HUES48 (cell line): ENCODE data around the gene NKIRAS1.

Source experiments
- H3K27ac ChIP-seq: one replicate; pipeline ENCODE4 v1.7.0; 2013; ENCODE audit warnings: low read depth, low read length, inconsistent platforms
- H3K27me3 ChIP-seq: 2 replicates; pipeline ENCODE4 v1.6.1; 2013; ENCODE audit warnings: mild to moderate bottlenecking, low read length; ENCODE audit not compliant: control insufficient read depth, insufficient read depth
- H3K36me3 ChIP-seq: 2 replicates; pipeline ENCODE4 v1.6.1; 2013; ENCODE audit warnings: low read length; ENCODE audit not compliant: control insufficient read depth, insufficient read depth
- H3K4me1 ChIP-seq: 2 replicates; pipeline ENCODE4 v1.6.1; 2013; ENCODE audit warnings: mild to moderate bottlenecking, low read length; ENCODE audit not compliant: control insufficient read depth, insufficient read depth
- H3K4me3 ChIP-seq: 2 replicates; pipeline ENCODE4 v1.5.1; 2013; ENCODE audit warnings: mild to moderate bottlenecking, low read depth, low read length
- H3K9ac ChIP-seq: 2 replicates; pipeline ENCODE4 v1.6.1; 2013; ENCODE audit warnings: mild to moderate bottlenecking, low read depth, low read length, moderate library complexity
- H3K9me3 ChIP-seq: 2 replicates; pipeline ENCODE4 v1.6.1; 2013; ENCODE audit warnings: low read length; ENCODE audit not compliant: control insufficient read depth, insufficient read depth

Gene NKIRAS1

DNA sequence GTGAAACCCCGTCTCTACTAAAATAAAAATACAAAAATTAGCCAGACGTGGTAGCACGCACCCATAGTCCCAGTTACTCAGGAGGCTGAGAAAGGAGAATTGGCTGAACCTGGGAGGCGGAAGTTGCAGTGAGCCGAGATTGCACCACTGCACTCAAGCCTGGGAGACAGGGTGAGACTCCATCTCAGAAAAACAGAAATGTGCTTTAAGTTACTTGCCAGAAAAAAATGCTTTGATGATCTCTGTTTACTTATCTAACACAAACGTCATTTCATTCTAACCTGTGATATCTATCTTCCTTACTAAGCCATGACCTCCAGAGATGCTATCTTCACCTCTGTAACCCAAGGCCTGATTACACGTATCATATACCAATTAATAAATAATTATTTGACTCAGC, 7.4 kb downstream of the NKIRAS1 start:
- Histone ChIP-seq H3K27me3 (no peaks in the 10 kb centered on the region), H3K36me3 (peaks cover 34% of the 10 kb centered on the region), H3K27ac (no peak overlapping the region), H3K4me3 (no peak overlapping the region), H3K9me3 (no peaks in the 10 kb centered on the region), H3K9ac (no peak overlapping the region), H3K4me1 (no peaks in the 10 kb centered on the region)

DNA sequence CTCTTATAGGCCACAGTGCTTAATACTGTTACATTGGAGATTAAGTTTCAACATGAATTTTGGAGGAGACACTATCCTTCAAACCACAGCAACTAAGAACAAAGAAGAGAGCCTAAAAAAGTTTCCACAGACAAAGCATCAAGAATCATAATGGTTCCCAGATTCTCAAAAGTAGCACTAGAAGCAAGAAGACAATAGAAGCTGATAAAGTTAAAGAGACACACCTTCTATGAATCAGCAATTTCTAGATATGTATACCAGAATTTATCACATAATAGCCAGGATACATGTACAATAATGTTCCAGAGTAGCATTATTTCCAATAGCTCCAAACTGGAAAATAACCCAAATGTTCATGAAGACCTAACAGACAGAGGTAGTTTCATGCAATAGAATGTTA, 12.2 kb downstream of the NKIRAS1 start:
- no peaks in the 10 kb centered on the region for H3K27me3 ChIP-seq

DNA sequence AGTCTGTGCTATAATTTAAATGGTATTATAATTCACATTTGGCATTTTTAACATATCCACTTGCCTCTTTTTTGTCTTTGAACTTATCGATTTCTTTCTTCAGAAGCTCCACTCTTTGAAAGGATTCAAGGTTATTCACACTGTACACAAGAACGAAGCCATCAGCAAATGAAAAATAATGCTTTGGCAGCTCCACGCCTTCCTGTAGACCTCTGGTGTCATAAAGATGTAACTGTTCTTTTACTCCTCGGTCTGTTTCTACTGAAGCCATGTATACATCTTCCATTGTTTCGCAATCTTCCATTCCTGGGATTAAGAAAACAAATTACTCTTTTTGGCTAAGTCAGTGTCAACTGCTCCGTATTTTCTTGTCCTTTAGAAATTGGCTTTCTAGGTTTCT, 16.0 kb downstream of the NKIRAS1 start:
- H3K4me1 ChIP-seq = no peaks in the 10 kb centered on the region
- no peaks in the 10 kb centered on the region for H3K27me3 ChIP-seq
- no peak overlapping the region for H3K9ac ChIP-seq
- H3K9me3 ChIP-seq = peaks cover 3% of the 10 kb centered on the region; the same call in 1 of the 2 replicates
- H3K27ac ChIP-seq = no peak overlapping the region
- no peak overlapping the region for H3K4me3 ChIP-seq
- peaks cover 44% of the 10 kb centered on the region for H3K36me3 ChIP-seq

More for the DNA sequence above, 12.2 kb downstream of the NKIRAS1 start:
- Histone ChIP-seq H3K4me1 (no peaks in the 10 kb centered on the region), H3K9ac (no peak overlapping the region), H3K4me3 (no peak overlapping the region), H3K27ac (no peak overlapping the region), H3K9me3 (no peaks in the 10 kb centered on the region), H3K36me3 (peaks cover 42% of the 10 kb centered on the region)

DNA sequence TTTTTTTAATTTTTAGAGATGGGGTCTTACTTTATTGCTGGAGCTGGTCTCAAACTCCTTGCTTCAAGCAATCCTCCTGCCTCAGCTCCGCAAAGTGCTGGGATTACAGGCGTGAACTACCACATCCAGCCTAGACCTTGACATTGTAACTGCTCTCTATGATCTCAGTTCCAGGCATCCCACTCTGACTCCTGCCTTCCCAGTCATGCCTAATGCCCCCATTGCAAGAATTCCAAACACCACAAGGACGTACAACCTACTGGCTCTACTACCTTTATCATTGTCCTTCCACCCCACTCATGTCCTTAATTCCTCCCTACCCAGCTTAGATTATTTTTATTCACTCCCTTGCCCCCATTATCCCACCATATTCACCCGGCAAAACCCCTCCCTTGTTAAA, 21.6 kb downstream of the NKIRAS1 start:
- Histone ChIP-seq H3K9ac (no peak overlapping the region), H3K4me3 (no peak overlapping the region), H3K36me3 (peaks cover 57% of the 10 kb centered on the region), H3K27ac (no peak overlapping the region), H3K9me3 (peaks cover 3% of the 10 kb centered on the region; the same call in 1 of the 2 replicates), H3K27me3 (no peaks in the 10 kb centered on the region), H3K4me1 (peaks cover 14% of the 10 kb centered on the region)

DNA sequence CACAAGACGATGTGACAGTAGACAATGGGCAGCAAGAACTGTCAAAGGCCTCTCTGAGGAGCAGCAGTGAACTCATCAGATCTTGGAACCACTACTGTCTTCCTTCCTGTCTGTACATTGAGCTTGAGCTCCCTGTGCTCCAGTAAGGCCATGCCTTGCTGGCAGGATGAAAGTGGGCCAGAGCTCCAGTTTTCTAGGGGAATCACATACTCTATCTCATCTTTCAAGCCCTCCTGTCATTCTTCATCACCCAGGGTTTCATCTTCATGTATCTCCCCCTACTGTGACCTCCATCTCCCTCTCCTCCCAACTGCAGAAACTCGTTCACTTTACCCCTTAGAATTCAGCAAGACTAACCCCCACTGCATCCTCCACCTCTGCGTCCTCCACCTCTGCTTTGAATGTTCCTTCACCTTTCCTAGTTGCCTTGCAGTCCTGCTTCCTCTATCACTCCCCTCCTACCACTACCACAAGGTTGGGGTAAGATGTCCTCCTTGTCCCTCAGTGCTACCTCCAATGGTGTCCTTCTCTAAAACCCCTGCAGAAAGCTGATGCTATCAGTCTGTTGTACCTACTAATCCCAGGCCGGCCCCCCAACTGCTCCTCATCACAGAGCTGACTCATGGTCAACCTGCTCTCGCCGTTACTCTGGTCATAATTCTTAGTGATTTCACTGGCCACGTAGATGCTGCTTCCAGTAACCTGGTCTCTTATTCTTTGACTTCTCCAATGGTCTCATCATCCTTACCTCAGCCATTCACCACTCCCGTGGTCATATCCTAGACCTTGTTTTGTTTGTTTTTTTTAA, 22.3 kb downstream of the NKIRAS1 start:
- H3K27me3 ChIP-seq = no peaks in the 10 kb centered on the region

DNA sequence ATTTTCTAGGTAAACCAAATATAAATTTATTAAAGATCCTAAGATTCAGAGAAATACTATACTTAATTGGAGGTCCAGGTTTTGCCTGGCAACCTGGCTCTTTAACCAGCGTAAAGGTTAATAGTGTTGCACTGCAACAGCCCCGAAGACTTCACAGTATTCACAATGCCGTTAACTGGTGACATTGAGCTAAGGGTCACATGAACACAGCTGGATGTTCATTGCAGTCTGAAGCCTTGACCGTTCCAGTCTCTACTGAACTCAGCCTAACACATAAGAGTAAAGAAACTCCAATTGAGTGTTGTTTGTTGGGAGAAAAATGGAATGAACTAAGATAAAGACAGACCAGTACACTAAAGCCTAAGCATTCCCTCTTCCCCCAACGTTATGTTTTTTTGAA, 26.8 kb downstream of the NKIRAS1 start:
- no peak overlapping the region for H3K4me3 ChIP-seq
- peaks cover 45% of the 10 kb centered on the region for H3K36me3 ChIP-seq
- H3K9ac ChIP-seq = no peak overlapping the region
- no peak overlapping the region for H3K27ac ChIP-seq
- no peaks in the 10 kb centered on the region for H3K27me3 ChIP-seq
- peaks cover 14% of the 10 kb centered on the region for H3K4me1 ChIP-seq
- H3K9me3 ChIP-seq = no peaks in the 10 kb centered on the region

More for the DNA sequence above, 22.3 kb downstream of the NKIRAS1 start:
- H3K9me3 ChIP-seq = peaks cover 3% of the 10 kb centered on the region; the same call in 1 of the 2 replicates
- H3K36me3 ChIP-seq = peaks cover 57% of the 10 kb centered on the region
- peaks cover 14% of the 10 kb centered on the region for H3K4me1 ChIP-seq
- no peak overlapping the region for H3K4me3 ChIP-seq
- no peak overlapping the region for H3K27ac ChIP-seq
- no peak overlapping the region for H3K9ac ChIP-seq

DNA sequence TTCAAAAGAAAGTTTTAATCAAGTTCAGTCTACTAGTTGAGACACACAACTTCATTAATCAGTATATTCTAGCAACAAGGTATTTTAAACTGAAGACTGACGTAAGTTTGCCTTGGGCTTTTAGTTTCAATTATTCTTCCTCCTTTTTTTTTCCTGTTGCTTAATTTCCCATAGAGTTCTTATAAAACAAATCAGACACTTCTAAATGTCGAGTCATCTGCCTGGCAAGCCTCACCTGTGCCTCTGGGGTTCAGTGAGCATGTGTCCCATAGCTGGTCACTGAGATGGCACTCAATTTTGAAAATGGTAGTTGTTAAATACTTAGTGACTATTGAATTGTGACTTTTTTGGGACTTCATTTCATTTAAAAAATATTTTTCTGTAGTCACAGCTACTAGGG, 27.4 kb downstream of the NKIRAS1 start:
- no peak overlapping the region for H3K9ac ChIP-seq
- peaks cover 45% of the 10 kb centered on the region for H3K36me3 ChIP-seq
- H3K27me3 ChIP-seq = no peaks in the 10 kb centered on the region
- no peaks in the 10 kb centered on the region for H3K9me3 ChIP-seq
- H3K27ac ChIP-seq = no peak overlapping the region
- H3K4me3 ChIP-seq = no peak overlapping the region
- H3K4me1 ChIP-seq = peaks cover 14% of the 10 kb centered on the region

DNA sequence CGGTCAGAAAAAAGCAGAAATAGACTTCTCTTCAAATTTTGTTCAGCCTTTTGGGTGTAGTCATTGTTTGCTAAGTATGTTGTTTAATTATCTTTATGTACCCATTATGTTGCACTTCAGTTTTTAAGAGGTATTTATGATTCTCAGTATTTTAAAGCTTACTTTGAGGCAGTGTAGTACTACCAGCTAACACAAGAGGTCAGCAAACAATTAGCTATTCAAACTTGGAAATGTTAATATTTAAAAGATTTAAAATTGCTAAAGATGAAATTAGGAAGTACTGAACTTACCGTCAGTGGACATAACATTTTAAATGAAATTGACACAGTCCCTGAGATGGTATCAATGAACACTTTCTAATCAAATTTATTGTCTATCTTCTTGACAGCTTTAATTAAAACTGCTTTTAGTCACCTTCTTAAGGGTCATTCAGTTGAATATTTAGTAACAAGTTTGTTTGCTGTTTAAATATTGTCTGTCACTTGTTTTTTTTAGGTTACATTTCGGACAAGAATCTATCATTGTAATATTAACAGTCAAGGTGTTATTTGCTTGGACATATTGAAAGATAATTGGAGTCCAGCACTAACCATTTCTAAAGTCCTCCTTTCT, 28.1 kb downstream of the NKIRAS1 start:
- no peaks in the 10 kb centered on the region for H3K27me3 ChIP-seq
- H3K4me3 ChIP-seq = no peak overlapping the region
- H3K9ac ChIP-seq = no peak overlapping the region
- H3K9me3 ChIP-seq = no peaks in the 10 kb centered on the region
- peaks cover 45% of the 10 kb centered on the region for H3K36me3 ChIP-seq
- H3K4me1 ChIP-seq = peaks cover 14% of the 10 kb centered on the region
- H3K27ac ChIP-seq = no peak overlapping the region

DNA sequence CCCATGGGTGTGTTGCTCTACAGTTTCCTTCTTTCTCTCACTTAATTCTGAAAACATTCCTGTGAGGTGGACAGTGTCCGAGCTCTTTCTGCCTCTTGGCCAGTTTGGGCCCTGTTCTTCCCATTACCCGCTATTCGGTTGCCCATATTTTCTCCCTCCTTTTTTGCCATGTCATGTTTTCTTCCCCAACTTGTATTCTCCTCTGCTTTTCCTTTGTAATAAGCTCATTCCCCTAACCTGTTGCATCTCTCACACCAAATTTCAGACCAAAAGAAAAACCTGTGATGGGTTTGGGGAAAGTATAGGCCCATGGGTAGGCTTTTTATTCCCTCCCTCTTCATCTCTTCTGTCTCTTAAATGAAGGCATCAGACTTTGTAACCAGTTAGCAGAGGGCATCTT, 30.5 kb downstream of the NKIRAS1 start:
- Histone ChIP-seq H3K36me3 (peaks cover 32% of the 10 kb centered on the region), H3K4me3 (no peak overlapping the region), H3K27ac (no peak overlapping the region)

DNA sequence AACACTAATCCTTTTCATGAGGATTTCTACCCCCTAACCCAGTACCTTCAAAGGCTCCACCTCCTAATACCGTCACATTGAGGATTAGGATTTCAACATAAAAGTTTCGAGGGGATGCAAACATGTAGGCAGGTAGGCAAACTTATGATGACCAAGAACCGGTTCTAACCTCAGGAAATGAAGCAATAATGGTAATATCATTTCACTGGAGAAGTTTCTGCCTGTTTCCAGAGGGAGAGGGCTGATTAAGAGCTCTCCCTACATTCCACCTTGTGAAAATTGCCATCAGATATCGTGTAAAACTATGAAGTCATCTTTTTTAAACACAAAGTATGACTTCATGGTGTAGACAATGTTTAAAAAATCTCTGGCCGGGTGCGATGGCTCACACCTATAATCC, 31.6 kb downstream of the NKIRAS1 start:
- no peaks in the 10 kb centered on the region for H3K9me3 ChIP-seq
- H3K36me3 ChIP-seq = peaks cover 21% of the 10 kb centered on the region
- no peak overlapping the region for H3K9ac ChIP-seq
- no peak overlapping the region for H3K4me3 ChIP-seq
- no peak overlapping the region for H3K27ac ChIP-seq
- no peaks in the 10 kb centered on the region for H3K27me3 ChIP-seq
- H3K4me1 ChIP-seq = no peaks in the 10 kb centered on the region

More for the DNA sequence above, 30.5 kb downstream of the NKIRAS1 start:
- no peak overlapping the region for H3K9ac ChIP-seq
- H3K27me3 ChIP-seq = no peaks in the 10 kb centered on the region
- no peaks in the 10 kb centered on the region for H3K4me1 ChIP-seq
- H3K9me3 ChIP-seq = no peaks in the 10 kb centered on the region

DNA sequence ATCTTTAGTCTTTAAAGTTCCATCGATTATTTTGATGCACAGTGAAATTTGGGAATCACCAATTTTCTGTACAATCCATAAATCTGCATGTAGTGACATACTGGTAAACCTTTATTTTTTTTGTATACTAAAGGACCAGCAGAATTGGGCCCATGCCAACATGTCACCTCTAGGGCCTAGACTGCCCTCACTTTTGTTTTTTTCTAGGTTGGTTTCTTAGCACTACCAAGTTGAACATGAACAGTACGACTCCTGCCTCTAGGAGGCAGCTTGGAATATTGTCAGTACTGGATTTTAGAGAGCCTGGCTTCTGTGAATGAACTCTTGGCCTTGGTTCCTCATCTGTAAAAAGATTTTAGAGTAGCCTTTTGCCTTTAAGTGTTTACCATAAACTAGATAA, 32.3 kb downstream of the NKIRAS1 start:
- peaks cover 14% of the 10 kb centered on the region for H3K36me3 ChIP-seq
- H3K9ac ChIP-seq = no peak overlapping the region
- H3K4me1 ChIP-seq = no peaks in the 10 kb centered on the region
- no peak overlapping the region for H3K27ac ChIP-seq
- no peaks in the 10 kb centered on the region for H3K27me3 ChIP-seq
- H3K9me3 ChIP-seq = no peaks in the 10 kb centered on the region
- H3K4me3 ChIP-seq = no peak overlapping the region
